ENCODE results near the gene DNAJC3. TPM values are rescaled to one million over a fixed set of nuclear protein-coding genes. Genes with fewer than 3 reads are reported as not detected.
"Not testable (repeated sequence)": the region's sequence is repeated elsewhere in the genome, so short reads cannot be mapped to it uniquely, and the experiment has no call there.

DNAJC3 gene
- polyA plus RNA-seq, 1 donor = 15.8 TPM

GRCh38 chr13:95716231-95716630 lies 39.3 kb downstream of the DNAJC3 start:
- no peak for DNase-seq

GRCh38 chr13:95722241-95722640 lies 45.3 kb downstream of the DNAJC3 start:
- DNase-seq = no peak

- DNase-seq = no peak
Observed at GRCh38 chr13:95723438-95723837, 46.5 kb downstream of the DNAJC3 start.

- DNase-seq = no peak
Observed at GRCh38 chr13:95724252-95724651, 47.3 kb downstream of the DNAJC3 start.

- DNase-seq = no peak
Observed at GRCh38 chr13:95726876-95727275, 49.9 kb downstream of the DNAJC3 start.

GRCh38 chr13:95728957-95729356 lies 52.0 kb downstream of the DNAJC3 start:
- DNase-seq = no peak

- DNase-seq = no peak
Observed at GRCh38 chr13:95734124-95734523, 57.2 kb downstream of the DNAJC3 start.

GRCh38 chr13:95740071-95740978 lies 63.4 kb downstream of the DNAJC3 start:
- not testable (repeated sequence) for DNase-seq

GRCh38 chr13:95740979-95741320 lies 64.0 kb downstream of the DNAJC3 start:
- DNase-seq = no peak

- no peak for DNase-seq
Observed at GRCh38 chr13:95741584-95742563, 64.9 kb downstream of the DNAJC3 start.

- DNase-seq = no peak
Observed at GRCh38 chr13:95743192-95743591, 66.3 kb downstream of the DNAJC3 start.

GRCh38 chr13:95745289-95745688 lies 68.3 kb downstream of the DNAJC3 start:
- no peak for DNase-seq

- DNase-seq = no peak
Observed at GRCh38 chr13:95745752-95746151, 68.8 kb downstream of the DNAJC3 start.

- DNase-seq = no peak
Observed at GRCh38 chr13:95749545-95749944, 72.6 kb downstream of the DNAJC3 start.

- DNase-seq = no peak
Observed at GRCh38 chr13:95752677-95753076, 75.7 kb downstream of the DNAJC3 start.

GRCh38 chr13:95754069-95754468 lies 77.1 kb downstream of the DNAJC3 start:
- DNase-seq = no peak

- DNase-seq = no peak
Observed at GRCh38 chr13:95756072-95756471, 79.1 kb downstream of the DNAJC3 start.

GRCh38 chr13:95762626-95763025 lies 85.7 kb downstream of the DNAJC3 start:
- not testable (repeated sequence) for DNase-seq

GRCh38 chr13:95763601-95764000 lies 86.7 kb downstream of the DNAJC3 start:
- no peak for DNase-seq

GRCh38 chr13:95771905-95772304 lies 95.0 kb downstream of the DNAJC3 start:
- DNase-seq = no peak

- no peak for DNase-seq
Observed at GRCh38 chr13:95779522-95779921, 102.6 kb downstream of the DNAJC3 start.

GRCh38 chr13:95781016-95781415 lies 104.1 kb downstream of the DNAJC3 start:
- no peak for DNase-seq

- DNase-seq = not testable (repeated sequence)
Observed at GRCh38 chr13:95781940-95782339, 105.0 kb downstream of the DNAJC3 start.
